Measurements from ENCODE around the gene PRSS53.

PRSS53 gene

GRCh38 chr16:31133046-31133501, 44.3 kb upstream of the PRSS53 start:
- H3K4me3 ChIP-seq (ENCODE audit: low read length), result peak overlapping the region; percentile 83
- no peak for TF ChIP-seq CTCF (IDR thresholded peaks at IDR 0.05; ENCODE audit: insufficient read depth, low read depth, low read length, missing control alignments)
- no peak for DNase-seq (ENCODE audit: low read depth)

DNA sequence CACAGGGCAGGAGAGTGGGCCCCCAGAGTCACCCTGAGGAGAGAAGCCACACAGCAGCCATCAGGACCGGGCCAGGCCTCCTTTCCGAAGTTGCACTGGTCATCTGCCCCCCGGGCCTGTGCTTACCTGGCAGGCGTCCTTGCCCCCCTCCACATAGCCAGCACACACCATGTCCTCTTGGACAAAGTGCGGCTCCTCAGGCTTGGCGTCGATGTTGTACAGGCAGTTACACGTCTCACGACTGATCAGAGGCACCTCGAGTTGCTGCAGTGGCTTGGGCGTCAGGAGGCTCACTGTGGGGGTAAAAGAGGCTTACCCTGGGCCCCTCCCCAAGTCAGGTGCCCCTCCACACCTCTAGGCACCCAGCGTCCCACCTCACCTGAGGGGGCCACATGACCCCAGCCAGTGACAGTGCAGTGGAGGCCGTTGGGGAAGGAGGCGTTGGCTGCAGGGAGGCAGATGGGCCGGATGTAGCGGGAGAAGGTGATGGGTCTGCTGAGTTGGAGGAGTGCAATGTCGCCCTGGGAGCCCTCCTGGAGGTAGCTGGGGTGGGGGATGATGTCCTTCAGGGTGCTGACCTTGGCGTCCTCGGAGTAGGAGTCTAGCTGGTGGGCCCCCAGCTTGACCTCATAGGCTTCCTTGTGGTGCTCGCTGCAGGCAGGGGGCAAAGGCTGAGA, 43.7 kb upstream of the PRSS53 start:
- no peak overlapping the region for H3K4me3 ChIP-seq (ENCODE audit: low read length)
- no peak for TF ChIP-seq CTCF (IDR thresholded peaks at IDR 0.05; ENCODE audit: insufficient read depth, low read depth, low read length, missing control alignments)
- DNase-seq (ENCODE audit: low read depth), result no peak

- DNase-seq (ENCODE audit: low read depth), result peak; percentile 53
- H3K4me3 ChIP-seq (ENCODE audit: low read length), result no peak overlapping the region
- no peak for TF ChIP-seq CTCF (IDR thresholded peaks at IDR 0.05; ENCODE audit: insufficient read depth, low read depth, low read length, missing control alignments)
These were observed 43.1 kb upstream of the PRSS53 start for GRCh38 chr16:31131841-31132271.

DNA sequence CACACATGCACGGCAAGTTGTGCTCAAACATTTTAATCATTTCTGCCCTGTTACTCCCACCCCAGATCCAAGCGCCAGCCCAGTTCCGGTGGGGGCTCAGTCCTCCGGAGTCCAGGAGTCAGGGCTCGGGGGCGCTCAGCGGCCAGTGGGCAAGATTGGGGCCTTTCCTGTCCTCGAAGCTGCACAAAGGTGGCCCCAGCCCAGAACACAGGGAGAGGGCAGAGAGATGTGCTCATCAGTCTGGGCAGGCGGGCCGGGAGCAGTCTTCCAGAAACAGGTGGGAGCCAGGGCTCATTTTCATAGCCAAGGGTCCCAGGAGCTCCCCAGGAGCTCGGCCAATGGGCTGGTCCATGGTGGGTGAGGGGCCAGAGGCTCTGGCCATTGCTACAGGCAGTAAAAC, 42.7 kb upstream of the PRSS53 start:
- DNase-seq (ENCODE audit: low read depth), result no peak
- TF ChIP-seq CTCF (IDR thresholded peaks at IDR 0.05; ENCODE audit: insufficient read depth, low read depth, low read length, missing control alignments), result no peak
- H3K4me3 ChIP-seq (ENCODE audit: low read length), result no peak overlapping the region

GRCh38 chr16:31130899-31131298, 42.2 kb upstream of the PRSS53 start:
- TF ChIP-seq CTCF (IDR thresholded peaks at IDR 0.05; ENCODE audit: insufficient read depth, low read depth, low read length, missing control alignments), result no peak
- DNase-seq (ENCODE audit: low read depth), result peak; percentile 91
- H3K4me3 ChIP-seq (ENCODE audit: low read length), result no peak overlapping the region

GRCh38 chr16:31130336-31130891, 41.7 kb upstream of the PRSS53 start:
- H3K4me3 ChIP-seq (ENCODE audit: low read length), result no peak overlapping the region
- no peak for DNase-seq (ENCODE audit: low read depth)
- TF ChIP-seq CTCF (IDR thresholded peaks at IDR 0.05; ENCODE audit: insufficient read depth, low read depth, low read length, missing control alignments), result no peak

All from epithelial cell of esophagus (primary cell).